ENCODE results near the gene SHH.
A peak's percentile ranks its signal among the peaks of the same experiment; 100 is the strongest.
"Not testable (repeated sequence)": the region's sequence is repeated elsewhere in the genome, so short reads cannot be mapped to it uniquely, and the experiment has no call there.

The SHH gene

GRCh38 chr7:155842496-155843265 lies 30.4 kb upstream of the SHH start:
- DNase-seq (ENCODE audit: low spot score) = no peak

DNA sequence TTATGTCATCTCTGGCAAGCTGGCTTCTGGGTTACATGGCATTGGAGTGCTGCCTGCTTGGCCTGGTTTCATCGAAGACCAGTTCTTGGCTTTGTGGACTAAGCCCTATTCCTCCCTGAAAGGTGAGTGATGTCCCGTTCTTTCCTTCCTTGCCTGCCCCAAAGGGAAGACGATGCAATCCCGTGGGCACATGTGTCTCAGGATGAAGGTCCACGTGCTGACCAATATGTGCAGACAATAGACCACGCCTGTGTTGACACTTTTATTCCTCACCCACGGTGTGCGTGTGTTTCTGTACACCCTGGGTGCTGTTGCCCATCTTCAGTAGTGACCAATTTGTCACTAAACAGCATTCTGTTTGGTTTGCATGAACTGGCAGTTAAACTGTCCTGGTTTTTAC lies 28.6 kb upstream of the SHH start:
- DNase-seq (ENCODE audit: low spot score) = no peak

GRCh38 chr7:155840262-155840885 lies 28.1 kb upstream of the SHH start:
- DNase-seq (ENCODE audit: low spot score) = no peak

- no peak for DNase-seq (ENCODE audit: low spot score)
These were observed 27.2 kb upstream of the SHH start for GRCh38 chr7:155839461-155839860.

DNA sequence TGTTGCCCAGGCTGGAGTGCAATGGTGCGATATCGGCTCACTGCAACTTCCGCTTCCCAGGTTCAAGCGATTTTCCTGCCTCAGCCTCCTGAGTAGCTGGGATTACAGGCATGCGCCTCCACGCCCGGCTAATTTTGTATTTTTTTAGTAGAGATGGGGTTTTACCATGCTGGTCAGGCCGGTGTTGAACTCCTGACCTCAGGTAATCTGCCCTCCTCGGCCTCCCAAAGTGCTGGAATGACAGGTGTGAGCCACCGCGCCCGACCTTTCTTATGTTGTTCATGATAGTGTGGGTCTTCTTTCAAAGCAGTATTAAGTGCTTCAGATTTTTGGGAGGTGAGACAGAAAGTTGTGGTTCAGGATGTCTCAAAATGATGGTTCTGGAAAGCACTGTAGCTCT lies 26.0 kb upstream of the SHH start:
- not testable (repeated sequence) for DNase-seq (ENCODE audit: low spot score)

DNA sequence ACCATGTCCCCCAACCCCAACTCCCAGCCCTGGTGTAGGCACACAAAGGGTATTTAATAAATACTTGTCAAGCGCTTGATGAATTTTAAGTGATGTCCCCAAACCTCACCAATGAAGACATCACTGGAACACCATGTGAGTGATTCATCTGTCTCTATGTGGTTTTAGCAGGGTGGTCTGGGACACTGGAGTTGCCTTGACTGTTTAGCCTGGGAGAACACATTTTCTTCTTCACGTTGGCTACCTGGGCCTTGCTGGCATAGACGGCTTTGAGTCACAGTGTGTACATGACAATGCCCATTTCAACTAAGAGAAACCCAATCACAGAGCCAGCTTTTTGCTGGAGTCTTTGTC lies 24.8 kb upstream of the SHH start:
- DNase-seq (ENCODE audit: low spot score) = no peak

- DNase-seq (ENCODE audit: low spot score) = no peak
These were observed 24.2 kb upstream of the SHH start for GRCh38 chr7:155836216-155837125.

DNA sequence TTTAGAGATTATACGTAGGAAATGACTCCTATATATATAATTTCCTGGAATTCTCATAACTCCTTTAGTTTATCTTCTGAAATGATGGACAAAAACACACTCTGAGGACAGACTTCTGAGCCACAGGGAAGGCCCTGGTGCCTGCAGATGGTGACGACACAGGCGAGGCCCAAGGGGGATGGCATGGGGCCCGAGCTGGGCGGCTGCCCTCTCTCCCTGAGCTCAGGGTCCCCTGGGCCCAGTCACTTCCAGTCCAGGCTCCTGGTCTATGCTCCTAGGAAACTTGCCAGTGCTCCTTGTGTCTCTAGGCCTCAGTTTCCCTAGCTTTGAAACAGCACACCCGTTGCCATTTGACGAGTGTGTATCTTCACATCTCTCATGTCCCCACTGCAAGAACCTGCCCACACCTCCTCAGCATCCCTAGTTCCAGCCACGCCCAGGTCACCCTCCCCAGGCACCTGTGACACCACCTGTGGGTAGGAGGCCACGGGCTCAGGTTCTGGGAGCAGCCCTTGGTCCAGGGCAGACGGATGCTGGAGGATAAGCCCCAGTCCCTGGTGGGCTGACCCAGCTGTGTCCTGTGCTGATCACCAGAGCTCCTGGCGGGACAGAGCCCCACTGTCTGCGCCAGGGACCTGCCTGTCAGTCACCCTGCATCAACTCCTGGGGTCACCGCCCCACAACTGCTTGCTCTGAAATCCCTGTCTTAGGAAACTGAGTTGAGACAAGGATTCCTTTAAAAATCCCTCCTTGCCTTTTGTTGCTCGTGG lies 23.4 kb upstream of the SHH start:
- no peak for DNase-seq (ENCODE audit: low spot score)

- no peak for DNase-seq (ENCODE audit: low spot score)
These were observed 22.3 kb upstream of the SHH start for GRCh38 chr7:155834486-155835048.

- no peak for DNase-seq (ENCODE audit: low spot score)
These were observed 21.4 kb upstream of the SHH start for GRCh38 chr7:155833651-155834050.

GRCh38 chr7:155832581-155832981 lies 20.3 kb upstream of the SHH start:
- no peak for DNase-seq (ENCODE audit: low spot score)

DNA sequence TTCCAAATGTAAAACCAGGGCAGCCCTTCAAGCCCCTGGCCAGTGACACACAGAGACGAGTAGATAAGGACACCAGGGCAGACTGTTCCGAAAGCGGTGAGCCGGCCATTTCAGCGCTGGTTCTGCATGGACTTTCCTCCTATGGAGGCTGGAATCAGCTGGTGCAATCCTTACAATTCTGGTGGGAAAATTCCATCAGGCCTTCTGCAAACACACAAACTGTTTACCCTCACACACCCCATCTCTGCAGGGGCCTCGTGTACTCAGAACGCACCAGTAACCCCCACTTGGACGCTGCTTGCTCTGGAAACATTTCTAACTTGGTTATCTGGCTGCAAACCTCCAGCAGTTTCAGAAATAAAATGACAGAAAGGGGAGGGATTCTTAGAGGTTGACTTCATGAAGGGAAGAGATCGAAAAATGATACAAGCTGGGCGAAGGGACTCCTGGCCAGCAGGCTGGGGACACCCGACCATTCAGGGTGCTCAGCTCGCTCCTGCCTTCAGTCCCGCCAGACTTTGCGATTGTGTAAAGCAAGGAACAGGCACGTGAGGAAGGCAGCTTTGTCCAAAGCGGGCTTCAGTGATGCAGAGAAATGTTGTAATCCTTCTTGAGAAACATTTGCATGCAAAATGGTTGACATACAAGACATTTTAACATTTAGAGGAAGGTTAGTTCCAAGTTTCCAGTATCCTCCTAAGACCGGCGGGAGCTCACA lies 19.7 kb upstream of the SHH start:
- no peak for DNase-seq (ENCODE audit: low spot score)

GRCh38 chr7:155830961-155831806 lies 18.9 kb upstream of the SHH start:
- no peak for DNase-seq (ENCODE audit: low spot score)

DNA sequence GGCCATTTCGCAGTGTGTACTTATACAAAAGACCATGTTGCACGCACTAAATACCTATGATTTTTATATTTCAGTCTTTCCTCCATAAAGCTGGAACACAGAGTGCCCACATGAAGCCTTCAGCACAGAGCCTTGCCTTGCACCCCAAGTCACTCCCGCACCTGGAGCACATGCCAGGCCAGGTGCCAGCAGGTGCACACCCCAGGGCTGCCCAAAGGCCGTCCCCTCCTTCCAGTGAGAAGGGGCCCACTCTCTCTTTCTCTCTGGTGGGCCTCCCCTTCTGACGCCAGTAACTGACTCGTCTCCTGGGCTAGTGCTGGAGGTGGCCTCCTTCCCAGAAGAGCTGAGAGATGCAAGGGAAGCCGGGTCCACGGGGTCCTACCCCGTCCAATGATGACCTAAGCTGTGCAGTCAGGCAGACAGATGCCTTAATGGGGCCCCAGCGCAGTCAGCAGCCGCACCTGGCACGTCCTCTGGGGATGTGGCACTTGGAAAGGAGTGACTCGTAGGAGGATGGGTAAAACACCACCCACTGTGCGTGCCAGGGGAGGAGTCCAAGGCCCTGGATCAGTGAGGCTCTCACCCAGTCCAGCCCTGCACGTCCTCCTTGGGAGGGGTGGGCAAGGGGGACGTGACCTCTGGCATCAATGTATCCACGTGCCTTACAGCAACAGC lies 17.7 kb upstream of the SHH start:
- DNase-seq (ENCODE audit: low spot score) = no peak

DNA sequence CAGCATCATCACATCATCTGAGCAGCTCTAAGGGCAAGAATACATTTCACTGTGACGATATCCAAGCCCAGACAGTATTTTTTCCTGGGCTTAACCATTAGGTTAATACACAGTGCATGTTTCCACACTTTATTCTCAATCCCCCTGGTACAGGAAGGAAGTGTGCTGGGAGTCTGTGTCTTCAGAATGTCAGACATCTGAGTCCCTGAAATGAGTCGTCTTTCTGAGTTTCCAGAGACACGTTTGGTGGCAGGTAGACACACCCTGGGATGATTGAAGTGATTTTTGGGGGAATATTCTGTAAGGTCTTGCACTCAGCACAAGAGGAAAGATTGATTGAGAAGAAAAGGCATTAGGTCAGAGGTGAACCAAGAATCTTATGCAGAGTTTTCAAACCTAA lies 13.1 kb upstream of the SHH start:
- no peak for DNase-seq (ENCODE audit: low spot score)

GRCh38 chr7:155824227-155824886 lies 12.1 kb upstream of the SHH start:
- peak; percentile 44 for DNase-seq (ENCODE audit: low spot score)

GRCh38 chr7:155821851-155822250 lies 9.6 kb upstream of the SHH start:
- DNase-seq (ENCODE audit: low spot score) = no peak

DNA sequence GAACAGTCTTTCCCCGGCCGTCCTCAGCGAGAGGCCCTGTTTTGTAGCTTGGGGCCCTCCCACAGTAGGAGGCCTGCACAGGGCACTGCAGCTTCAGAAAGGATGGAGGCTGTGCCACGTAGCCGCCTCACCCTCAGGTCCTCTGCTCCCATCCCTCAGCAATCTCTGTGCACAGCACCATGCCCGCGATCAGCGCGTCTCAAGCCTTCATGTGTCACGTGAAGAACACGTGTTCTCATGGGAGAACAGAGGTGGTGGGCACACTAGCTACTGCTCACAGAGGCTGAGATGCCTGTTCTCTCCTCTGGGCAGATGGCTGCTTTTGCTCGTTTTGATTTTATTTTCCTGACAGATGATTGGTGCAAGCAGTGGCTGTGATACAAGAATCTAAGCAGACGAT lies 8.5 kb upstream of the SHH start:
- DNase-seq (ENCODE audit: low spot score) = no peak

DNA sequence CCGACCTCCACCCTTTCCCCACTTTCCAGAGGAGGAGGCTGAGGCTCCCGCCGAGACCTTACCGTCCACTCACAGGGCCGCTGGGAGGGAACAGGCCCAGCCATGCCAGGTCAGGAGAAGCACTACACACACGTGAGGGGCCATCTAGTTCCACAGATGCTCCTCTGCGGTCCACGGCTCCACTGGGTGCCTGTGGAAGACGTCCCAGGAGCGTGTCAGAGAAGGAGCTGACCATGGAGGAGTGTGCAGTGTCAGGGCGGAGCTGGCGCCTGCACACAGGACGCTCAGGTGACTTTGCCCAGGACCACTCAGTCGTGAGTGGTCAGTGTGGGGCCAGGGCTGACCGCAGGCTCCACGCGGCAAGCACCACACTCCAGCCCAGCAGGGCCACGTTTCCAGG lies 8.0 kb upstream of the SHH start:
- no peak for DNase-seq (ENCODE audit: low spot score)
